Measurements from ENCODE around the gene ADGRG2. TPM values are rescaled to one million over a fixed set of nuclear protein-coding genes. Genes with fewer than 3 reads are reported as not detected.

Gene ADGRG2
- polyA plus RNA-seq, 3 donors, result not detected

GRCh38 chrX:18961686-18962085 is 160.6 kb downstream of the ADGRG2 start:
- Histone ChIP-seq H3K9me3 (replicated peaks in 1 of 2; ENCODE audit: control insufficient read depth in 1 of 2, insufficient read depth in 1 of 2, low read length in 2 of 2) (no peaks in the 10 kb centered on the region), H3K4me1 (ENCODE audit: control insufficient read depth in 1 of 2, insufficient read depth in 2 of 2, low read length in 2 of 2) (peaks cover 49 to 64% of the 10 kb centered on the region in 2 donors), H3K4me3 (replicated peaks in 1 of 3; ENCODE audit: low read depth in 2 of 3, low read length in 3 of 3) (peak overlapping the region in 1 of 3 experiments; percentile 24), H3K36me3 (replicated peaks in 1 of 2; ENCODE audit: control insufficient read depth in 1 of 2, insufficient read depth in 2 of 2, low read length in 2 of 2) (no peaks in the 10 kb centered on the region), H4K20me1 (ENCODE audit: insufficient read depth, low read length) (no peaks in the 10 kb centered on the region), H2AFZ (ENCODE audit: insufficient read depth, low read depth, low read length, poor library complexity, severe bottlenecking) (no peak overlapping the region), H3K27me3 (ENCODE audit: control insufficient read depth in 2 of 2, insufficient read depth in 2 of 2, low read length in 2 of 2) (peaks cover 0 to 2% of the 10 kb centered on the region in 2 donors), H3K9ac (ENCODE audit: insufficient read depth, low read length, poor library complexity, severe bottlenecking) (no peak overlapping the region), H3K27ac (ENCODE audit: low read depth in 1 of 2, low read length in 2 of 2) (peak overlapping the region; percentile 59 to 66), H3K4me2 (replicated peaks; ENCODE audit: extremely low read depth, low read length, poor library complexity, severe bottlenecking) (peak overlapping the region; percentile 34), H3K79me2 (ENCODE audit: insufficient read depth, low read length) (peaks cover 56% of the 10 kb centered on the region)
- Mint-ChIP-seq H3K27ac (peak overlapping the region; percentile 61 to 93 (median 72)), H3K36me3 (no peaks in the 10 kb centered on the region), H3K9me3 (peaks cover 0 to 2% (median 0%) of the 10 kb centered on the region in 7 donors), H3K27me3 (ENCODE audit: low read depth in 3 of 3) (peaks cover 0 to 8% (median 0%) of the 10 kb centered on the region in 3 donors), H3K4me1 (peaks cover 61% of the 10 kb centered on the region), H3K4me3 (peak overlapping the region in 1 of 2 donors; percentile 72)
- WGBS (ENCODE audit: insufficient coverage), result no CpG with 5 or more reads among the region's 2 CpGs
- no peak for TF ChIP-seq CTCF (IDR thresholded peaks at IDR 0.05)
- DNase-seq, result peak; percentile 56 to 64 (median 60)
- intact Hi-C loops (cut with micrococcal nuclease), result no loop called here

- H3K27ac Mint-ChIP-seq, result peak overlapping the region; percentile 78 to 92 (median 87)
- WGBS (ENCODE audit: insufficient coverage), result no CpG with 5 or more reads among the region's 7 CpGs
Observed at GRCh38 chrX:18956303-18957032, 165.8 kb downstream of the ADGRG2 start.

More at GRCh38 chrX:18956303-18957032, 165.8 kb downstream of the ADGRG2 start:
- Histone ChIP-seq H3K27me3 (ENCODE audit: control insufficient read depth in 2 of 2, insufficient read depth in 2 of 2, low read length in 2 of 2) (peaks cover 0 to 2% of the 10 kb centered on the region in 2 donors), H2AFZ (ENCODE audit: insufficient read depth, low read depth, low read length, poor library complexity, severe bottlenecking) (no peak overlapping the region), H3K9ac (ENCODE audit: insufficient read depth, low read length, poor library complexity, severe bottlenecking) (no peak overlapping the region), H3K79me2 (ENCODE audit: insufficient read depth, low read length) (peaks cover 56% of the 10 kb centered on the region), H3K36me3 (replicated peaks in 1 of 2; ENCODE audit: control insufficient read depth in 1 of 2, insufficient read depth in 2 of 2, low read length in 2 of 2) (peaks cover 3 to 23% of the 10 kb centered on the region in 2 donors), H3K4me2 (replicated peaks; ENCODE audit: extremely low read depth, low read length, poor library complexity, severe bottlenecking) (peak overlapping the region; percentile 31), H3K4me3 (replicated peaks in 1 of 3; ENCODE audit: low read depth in 2 of 3, low read length in 3 of 3) (peak overlapping the region in 1 of 3 experiments; percentile 17), H3K4me1 (ENCODE audit: control insufficient read depth in 1 of 2, insufficient read depth in 2 of 2, low read length in 2 of 2) (peaks cover 46 to 51% of the 10 kb centered on the region in 2 donors), H3K27ac (ENCODE audit: low read depth in 1 of 2, low read length in 2 of 2) (peak overlapping the region; percentile 52 to 77), H4K20me1 (ENCODE audit: insufficient read depth, low read length) (no peaks in the 10 kb centered on the region), H3K9me3 (replicated peaks in 1 of 2; ENCODE audit: control insufficient read depth in 1 of 2, insufficient read depth in 1 of 2, low read length in 2 of 2) (no peaks in the 10 kb centered on the region)
- TF ChIP-seq CTCF (IDR thresholded peaks at IDR 0.05), result no peak
- H3K36me3 Mint-ChIP-seq, result peaks cover 7 to 18% of the 10 kb centered on the region in 2 donors
- no peaks in the 10 kb centered on the region for H3K27me3 Mint-ChIP-seq (ENCODE audit: low read depth in 3 of 3)
- intact Hi-C loops (cut with micrococcal nuclease), result no loop called here
- H3K4me3 Mint-ChIP-seq, result peak overlapping the region; percentile 46 to 62
- peak; percentile 49 to 74 (median 67) for DNase-seq
- peaks cover 0 to 2% (median 0%) of the 10 kb centered on the region in 7 donors for H3K9me3 Mint-ChIP-seq
- H3K4me1 Mint-ChIP-seq, result peaks cover 52% of the 10 kb centered on the region

Data from CD14-positive monocyte (primary cell).